ENCODE measurements around the gene PTGES3.

DNA sequence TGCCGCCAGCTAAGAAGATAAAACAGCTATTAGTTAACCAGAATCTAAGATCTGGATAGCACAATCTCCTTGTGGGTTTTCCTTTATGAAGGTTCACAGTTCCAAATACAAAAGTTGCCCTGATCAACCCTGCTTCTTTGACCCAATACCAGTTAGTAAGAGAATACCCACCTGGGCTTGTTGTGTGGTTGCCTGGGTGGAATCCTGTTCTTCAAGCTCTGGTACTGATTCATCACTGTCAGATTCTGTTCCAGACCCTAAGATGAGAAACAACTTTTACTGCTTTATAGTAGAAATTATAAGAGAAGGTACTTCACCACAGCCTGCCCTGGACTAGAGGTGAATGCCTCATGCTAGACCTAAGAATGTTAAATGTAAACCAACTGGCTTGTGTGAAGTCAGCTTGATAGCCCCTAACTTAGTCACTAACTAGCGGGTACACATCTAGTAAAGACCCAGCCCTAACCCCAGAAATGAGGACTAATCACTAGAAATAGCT is 26.4 kb upstream of the PTGES3 start:
- TF ChIP-seq, protein P1, sequence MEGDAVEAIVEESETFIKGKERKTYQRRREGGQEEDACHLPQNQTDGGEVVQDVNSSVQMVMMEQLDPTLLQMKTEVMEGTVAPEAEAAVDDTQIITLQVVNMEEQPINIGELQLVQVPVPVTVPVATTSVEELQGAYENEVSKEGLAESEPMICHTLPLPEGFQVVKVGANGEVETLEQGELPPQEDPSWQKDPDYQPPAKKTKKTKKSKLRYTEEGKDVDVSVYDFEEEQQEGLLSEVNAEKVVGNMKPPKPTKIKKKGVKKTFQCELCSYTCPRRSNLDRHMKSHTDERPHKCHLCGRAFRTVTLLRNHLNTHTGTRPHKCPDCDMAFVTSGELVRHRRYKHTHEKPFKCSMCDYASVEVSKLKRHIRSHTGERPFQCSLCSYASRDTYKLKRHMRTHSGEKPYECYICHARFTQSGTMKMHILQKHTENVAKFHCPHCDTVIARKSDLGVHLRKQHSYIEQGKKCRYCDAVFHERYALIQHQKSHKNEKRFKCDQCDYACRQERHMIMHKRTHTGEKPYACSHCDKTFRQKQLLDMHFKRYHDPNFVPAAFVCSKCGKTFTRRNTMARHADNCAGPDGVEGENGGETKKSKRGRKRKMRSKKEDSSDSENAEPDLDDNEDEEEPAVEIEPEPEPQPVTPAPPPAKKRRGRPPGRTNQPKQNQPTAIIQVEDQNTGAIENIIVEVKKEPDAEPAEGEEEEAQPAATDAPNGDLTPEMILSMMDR (IDR thresholded peaks at IDR 0.05; ENCODE audit: low read depth, low read length, missing input control), result no peak
- TF ChIP-seq MAX (IDR thresholded peaks at IDR 0.05) (no peak), TAF1 (conservative IDR thresholded peaks at IDR 0.05) (no peak), JUND (IDR thresholded peaks at IDR 0.05) (no peak)

Measured in liver (tissue), 3 donors.